Muscle of leg (tissue), 11 donors: ENCODE results near the gene TANK. TPM values are rescaled to one million over a fixed set of nuclear protein-coding genes. Genes with fewer than 3 reads are reported as not detected.
"Not testable (repeated sequence)": the region's sequence is repeated elsewhere in the genome, so short reads cannot be mapped to it uniquely, and the experiment has no call there.

Experiments used
- DNase-seq: peaks from one replicate; pipeline ENCODE4 v3.0.0; 2013
- H3K27ac ChIP-seq: one replicate; pipeline ENCODE4 v1.5.1; 2013; ENCODE audit warnings: mild to moderate bottlenecking, low read length, control low read depth
- H3K27me3 ChIP-seq: one replicate; pipeline ENCODE4 v1.6.1; 2013; ENCODE audit warnings: low read length; ENCODE audit not compliant: control insufficient read depth, insufficient read depth
- H3K36me3 ChIP-seq: one replicate; pipeline ENCODE4 v1.6.1; 2013; ENCODE audit warnings: low read length; ENCODE audit not compliant: control insufficient read depth, insufficient read depth
- H3K4me1 ChIP-seq: one replicate; pipeline ENCODE4 v1.6.1; 2013; ENCODE audit warnings: low read length; ENCODE audit not compliant: control insufficient read depth, insufficient read depth
- H3K4me3 ChIP-seq: one replicate; pipeline ENCODE4 v1.5.1; 2013; ENCODE audit warnings: low read length, control low read depth
- H3K9me3 ChIP-seq: replicated peaks from 2 replicates; pipeline ENCODE4 v1.6.1; 2013; ENCODE audit warnings: low read depth, low read length; ENCODE audit not compliant: control insufficient read depth
- WGBS: methylation state at CpG from one replicate; pipeline ENCODE4 v1.1.5; 2013; ENCODE audit warnings: missing lambda C conversion rate; ENCODE audit not compliant: insufficient coverage; 5-methylcytosine and 5-hydroxymethylcytosine counted together
- polyA plus RNA-seq, 8 donors: library from polyadenylated mRNA; unstranded; fragments of 120-200 nt; gene quantifications; one replicate each; pipeline versions ENCODE4 v1.2.1 to v1.2.3, GENCODE V29; 2013; ENCODE audit warnings: inconsistent platforms in 1 of 8, low replicate concordance in 1 of 8; ENCODE audit not compliant: insufficient read length in 8 of 8, insufficient read depth in 1 of 8
- total RNA-seq: library from RNA; stranded (reverse); fragments of 120-200 nt; gene quantifications from one replicate; pipeline ENCODE4 v1.2.4, GENCODE V29; 2013

The TANK gene
- total and polyA plus RNA-seq, 9 donors, result 22.9 to 33.5 (median 27.0) TPM

DNA sequence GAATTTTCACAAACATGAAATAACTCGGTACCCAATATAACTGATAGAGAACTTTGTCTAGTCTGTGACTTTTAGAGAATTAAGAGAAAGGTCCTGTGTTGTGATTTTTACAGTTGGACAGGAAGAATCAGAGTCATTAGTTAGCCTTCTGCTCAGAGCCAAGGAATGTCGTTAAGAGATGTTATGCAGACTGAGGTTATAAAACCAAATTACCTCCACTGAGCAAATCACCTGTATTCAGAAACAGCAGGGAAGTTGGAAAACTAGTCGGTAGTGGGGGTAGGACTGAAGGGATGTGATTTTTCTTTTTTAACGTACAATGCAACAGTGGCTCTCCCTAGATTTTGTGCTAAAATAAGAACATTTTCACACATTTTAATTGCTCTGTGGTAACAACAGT lies 18.5 kb downstream of the TANK start:
- Histone ChIP-seq H3K36me3 (peaks cover 18% of the 10 kb centered on the region), H3K27ac (no peak overlapping the region)

DNA sequence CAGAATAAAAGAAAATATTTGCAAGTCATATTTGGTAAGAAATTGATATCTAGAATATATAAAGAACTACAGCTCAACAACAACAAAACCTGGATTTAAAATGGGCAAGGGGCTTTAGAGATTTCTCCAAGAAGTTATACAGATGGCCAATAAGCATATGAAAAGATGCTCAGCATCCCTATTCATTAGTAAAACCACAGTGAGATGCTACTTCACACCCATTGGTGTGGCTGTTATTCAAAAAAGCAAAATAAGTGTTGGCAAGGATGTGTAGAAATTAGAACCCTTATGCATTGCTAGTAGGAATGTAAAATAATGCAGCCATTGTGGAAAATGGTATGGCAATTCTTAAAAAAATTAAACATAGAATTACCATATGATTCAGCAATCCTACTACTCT lies 29.8 kb downstream of the TANK start:
- DNase-seq, result no peak
- Histone ChIP-seq H3K36me3 (peaks cover 4% of the 10 kb centered on the region), H3K9me3 (no peaks in the 10 kb centered on the region), H3K4me3 (no peak overlapping the region), H3K27me3 (no peaks in the 10 kb centered on the region), H3K4me1 (no peaks in the 10 kb centered on the region), H3K27ac (no peak overlapping the region)

More for the DNA sequence above, 18.5 kb downstream of the TANK start:
- WGBS, result no CpG with 5 or more reads among the region's 4 CpGs
- Histone ChIP-seq H3K4me3 (no peak overlapping the region), H3K9me3 (no peaks in the 10 kb centered on the region), H3K4me1 (no peaks in the 10 kb centered on the region), H3K27me3 (no peaks in the 10 kb centered on the region)
- DNase-seq, result no peak

DNA sequence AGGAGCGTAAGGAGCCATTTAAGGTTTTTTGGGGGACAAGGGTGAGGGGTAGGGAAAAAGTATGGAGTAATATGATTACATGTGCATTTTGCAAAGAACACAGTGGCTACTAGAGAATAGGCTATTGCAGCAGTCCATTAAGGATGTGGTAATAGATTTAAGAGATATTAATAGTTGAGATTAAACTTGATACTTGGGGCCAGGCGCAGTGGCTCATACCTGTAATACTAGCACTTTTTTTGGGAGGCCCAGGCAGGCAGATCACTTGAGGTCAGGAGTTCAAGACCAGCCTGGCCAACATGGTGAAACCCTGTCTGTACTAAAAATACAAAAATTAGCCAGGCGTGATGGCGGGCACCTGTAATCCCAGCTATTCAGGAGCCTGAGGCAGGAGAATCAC lies 35.4 kb downstream of the TANK start:
- not testable (repeated sequence) for H3K9me3 ChIP-seq
- WGBS, result 88% methylated on average over 2 of the region's 4 CpGs

DNA sequence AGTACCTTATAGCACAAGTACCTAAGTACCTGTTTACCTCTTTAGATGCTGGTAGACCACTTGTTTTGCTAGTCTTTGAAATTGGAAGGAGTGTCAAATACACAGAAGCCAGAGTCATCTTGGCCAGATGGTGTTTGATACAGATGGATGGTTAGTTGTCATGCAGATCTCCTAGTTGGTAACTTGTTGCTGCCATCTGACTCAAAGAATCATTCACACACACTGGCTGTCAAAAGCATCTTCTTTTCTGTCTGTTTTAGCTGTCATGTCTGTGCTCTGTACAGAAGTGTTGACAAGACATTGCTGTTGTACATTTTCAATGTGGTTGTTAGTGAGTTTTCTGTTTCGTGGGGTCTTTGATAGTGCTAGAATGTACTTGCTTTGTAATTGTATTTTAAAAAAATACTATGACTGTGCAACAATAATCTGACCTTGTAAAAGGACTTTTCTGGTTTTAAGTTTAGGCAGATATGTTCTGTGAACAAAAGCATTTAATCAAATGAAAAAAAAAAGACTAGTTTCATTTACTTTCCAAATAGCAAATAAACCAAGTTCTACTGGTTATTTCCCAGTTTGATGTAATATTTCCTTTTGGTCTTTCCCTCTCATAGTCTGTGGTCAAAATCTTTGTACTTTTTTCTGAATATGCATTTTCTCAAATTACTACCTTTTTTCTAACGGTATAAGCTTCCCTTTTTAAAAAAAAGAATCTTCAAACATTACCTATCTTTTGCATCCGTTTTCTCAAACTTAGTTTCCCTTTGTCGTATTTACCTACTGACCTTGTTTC lies 39.9 kb downstream of the TANK start:
- Histone ChIP-seq H3K27me3 (no peaks in the 10 kb centered on the region), H3K36me3 (peaks cover 9% of the 10 kb centered on the region), H3K9me3 (no peaks in the 10 kb centered on the region), H3K4me3 (no peak overlapping the region), H3K27ac (no peak overlapping the region), H3K4me1 (no peaks in the 10 kb centered on the region)
- no peak for DNase-seq
- no CpG with 5 or more reads among the region's 4 CpGs for WGBS

More for the DNA sequence above, 35.4 kb downstream of the TANK start:
- not testable (repeated sequence) for H3K36me3 ChIP-seq, H3K4me1 ChIP-seq, H3K27ac ChIP-seq, H3K27me3 ChIP-seq, H3K4me3 ChIP-seq, DNase-seq

DNA sequence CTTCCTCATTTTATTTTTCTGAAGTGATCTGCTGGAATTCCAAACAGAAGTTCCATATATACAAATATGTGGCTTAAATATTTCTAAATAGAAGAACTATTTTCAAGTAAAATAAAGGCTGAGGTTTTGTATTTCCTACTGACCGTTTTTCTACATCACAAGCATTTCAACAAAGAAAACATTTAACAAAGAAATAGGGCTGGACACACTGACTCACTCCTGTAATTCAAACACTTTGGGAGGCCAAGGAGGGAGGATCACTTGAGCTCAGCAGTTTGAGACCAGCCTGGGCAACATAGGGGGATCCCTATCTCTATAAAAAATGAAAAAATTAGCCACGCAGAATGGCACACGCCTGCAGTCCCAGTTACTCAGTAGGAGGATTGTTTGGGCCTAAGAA lies 44.6 kb downstream of the TANK start:
- no CpG with 5 or more reads among the region's 3 CpGs for WGBS
- Histone ChIP-seq H3K4me1 (no peaks in the 10 kb centered on the region), H3K4me3 (no peak overlapping the region), H3K27ac (no peak overlapping the region), H3K27me3 (no peaks in the 10 kb centered on the region), H3K36me3 (peaks cover 5% of the 10 kb centered on the region), H3K9me3 (no peaks in the 10 kb centered on the region)
- DNase-seq, result no peak

DNA sequence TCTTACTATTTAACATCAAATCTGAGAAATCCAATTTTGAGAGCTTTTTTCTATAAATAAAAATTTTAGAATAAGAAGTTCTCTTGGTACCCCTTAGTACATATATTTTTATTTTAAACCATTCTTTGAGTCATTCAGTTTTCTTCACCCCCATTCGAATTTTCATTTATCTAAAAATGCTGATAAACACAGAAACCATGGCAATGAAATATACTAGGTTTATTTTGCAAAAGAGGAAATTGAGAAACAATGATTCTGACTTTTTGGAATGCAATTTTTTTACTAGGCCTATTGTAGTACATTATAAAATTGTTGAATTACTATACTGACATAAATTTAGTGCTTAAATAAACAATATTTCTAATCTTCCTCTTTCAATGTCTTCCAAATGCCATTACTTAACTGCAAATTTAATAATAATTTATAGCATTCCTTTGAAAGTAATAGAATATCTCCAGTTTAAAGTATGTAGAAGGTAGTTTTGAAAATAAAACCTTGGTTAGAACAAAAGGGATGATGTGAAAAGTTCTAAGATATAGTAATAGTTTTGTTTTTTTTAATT lies 46.3 kb downstream of the TANK start:
- no peak for DNase-seq
- Histone ChIP-seq H3K4me1 (no peaks in the 10 kb centered on the region), H3K27ac (no peak overlapping the region), H3K4me3 (no peak overlapping the region), H3K27me3 (no peaks in the 10 kb centered on the region), H3K36me3 (peaks cover 9% of the 10 kb centered on the region), H3K9me3 (no peaks in the 10 kb centered on the region)
- no CpG with 5 or more reads among the region's 1 CpG for WGBS

DNA sequence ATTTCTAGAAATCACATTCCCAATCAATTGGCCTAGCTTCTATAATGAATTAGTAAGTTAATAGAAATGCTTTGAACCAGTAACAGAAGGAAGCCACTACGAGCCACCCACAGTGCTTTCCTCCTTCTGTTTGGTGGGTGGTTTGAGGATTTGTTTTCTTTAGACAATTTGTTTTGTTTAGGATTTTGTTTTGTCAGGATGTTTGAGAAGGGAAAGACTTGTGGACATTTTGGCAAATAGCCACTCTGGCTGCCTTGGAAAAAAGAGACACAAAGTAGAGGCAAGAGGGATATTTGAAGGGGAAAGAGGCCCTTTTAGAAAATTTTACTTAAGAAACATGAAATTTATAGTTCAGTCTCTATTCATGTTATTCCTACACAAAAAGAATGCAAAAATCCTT lies 47.7 kb downstream of the TANK start:
- H3K27ac ChIP-seq, result no peak overlapping the region
- DNase-seq, result peak; percentile 6
- WGBS, result no CpG with 5 or more reads among the region's 1 CpG
- peaks cover 16% of the 10 kb centered on the region for H3K36me3 ChIP-seq
- H3K9me3 ChIP-seq, result no peaks in the 10 kb centered on the region
- H3K4me1 ChIP-seq, result no peaks in the 10 kb centered on the region
- no peaks in the 10 kb centered on the region for H3K27me3 ChIP-seq
- no peak overlapping the region for H3K4me3 ChIP-seq

DNA sequence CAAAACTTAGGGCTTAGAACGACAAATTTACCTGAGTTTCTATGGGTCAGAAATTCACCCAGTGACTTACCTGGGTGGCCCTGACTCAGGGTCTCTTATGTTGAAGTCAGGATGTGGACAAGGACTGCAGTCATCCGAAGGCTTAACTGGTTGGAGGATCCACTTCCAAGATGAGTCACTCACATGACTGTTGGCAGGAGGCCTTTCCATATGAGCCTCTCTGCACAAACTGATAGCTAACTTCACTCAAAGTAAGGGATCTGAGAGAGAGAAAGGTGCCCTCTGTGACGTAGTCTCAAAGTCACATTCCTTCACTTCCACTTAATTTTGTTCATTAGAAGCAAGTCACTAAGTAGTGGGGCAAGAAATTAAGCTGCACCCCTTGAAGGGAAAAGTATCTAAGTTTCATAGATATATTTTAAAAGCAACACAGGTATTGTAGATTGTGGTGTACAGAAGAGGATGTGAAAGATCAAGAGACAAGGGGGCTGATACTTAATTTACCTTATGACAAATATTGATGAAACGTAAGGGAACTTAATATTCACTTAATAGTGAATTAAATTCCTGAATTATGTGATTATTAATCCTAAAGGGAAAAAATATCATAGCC lies 48.4 kb downstream of the TANK start:
- no peaks in the 10 kb centered on the region for H3K4me1 ChIP-seq
- 100% methylated on average over 1 of the region's 4 CpGs for WGBS
- H3K4me3 ChIP-seq, result no peak overlapping the region
- no peaks in the 10 kb centered on the region for H3K27me3 ChIP-seq
- no peaks in the 10 kb centered on the region for H3K9me3 ChIP-seq
- H3K36me3 ChIP-seq, result peaks cover 17% of the 10 kb centered on the region
- H3K27ac ChIP-seq, result no peak overlapping the region
- peak; percentile 20 for DNase-seq

DNA sequence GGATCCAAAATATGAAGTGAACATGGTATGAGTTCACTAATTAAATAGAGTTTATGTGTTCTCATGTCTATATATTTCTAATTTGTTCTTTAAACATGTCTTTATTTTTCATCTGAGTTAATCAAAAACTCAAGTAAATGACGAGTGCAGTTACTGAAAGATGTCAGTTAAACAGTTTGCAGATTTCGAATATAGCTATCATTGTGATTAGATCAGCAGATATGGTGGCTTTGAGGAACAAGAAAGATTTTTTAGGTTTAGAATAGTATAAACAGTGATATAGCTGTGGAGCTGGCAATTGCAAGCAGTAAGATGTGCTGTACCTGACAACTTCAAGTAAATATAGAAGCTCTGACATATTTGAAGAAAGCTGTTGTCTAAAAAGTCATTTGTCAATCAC lies 49.7 kb downstream of the TANK start:
- H3K27me3 ChIP-seq, result no peaks in the 10 kb centered on the region
- H3K36me3 ChIP-seq, result peaks cover 16% of the 10 kb centered on the region
- no peaks in the 10 kb centered on the region for H3K9me3 ChIP-seq
- H3K27ac ChIP-seq, result no peak overlapping the region
- no peak for DNase-seq
- WGBS, result 95% methylated on average over 2 of the region's 2 CpGs
- no peak overlapping the region for H3K4me3 ChIP-seq
- H3K4me1 ChIP-seq, result no peaks in the 10 kb centered on the region

DNA sequence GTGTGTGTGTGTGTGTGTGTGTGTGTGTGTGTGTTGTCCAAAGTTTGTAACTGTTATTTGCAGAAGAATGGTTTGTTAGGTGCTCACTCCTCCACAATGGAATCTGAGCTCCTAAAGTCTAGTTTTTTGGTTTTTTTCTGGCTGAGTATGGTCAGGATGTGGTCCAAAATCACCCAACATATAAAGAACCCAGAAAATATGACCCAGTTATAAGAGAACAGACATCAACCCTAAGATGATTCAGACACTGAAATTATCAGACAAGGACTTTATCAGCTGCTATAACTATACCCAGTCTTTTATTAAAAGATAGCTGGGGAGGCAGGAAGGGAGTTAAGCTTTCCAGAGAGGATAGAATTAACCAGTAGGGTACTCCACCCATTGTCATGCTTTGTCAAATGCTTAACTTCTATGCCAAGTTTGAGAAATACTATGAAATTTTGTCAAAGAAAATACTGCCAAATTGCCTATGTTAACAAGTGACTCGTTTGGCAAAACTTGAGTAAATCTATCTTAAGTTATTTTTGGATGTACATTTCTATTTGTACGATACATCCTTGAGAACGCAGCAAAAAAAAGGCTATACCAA lies 57.5 kb downstream of the TANK start:
- DNase-seq, result no peak
- peaks cover 6% of the 10 kb centered on the region for H3K36me3 ChIP-seq
- no peak overlapping the region for H3K27ac ChIP-seq
- H3K9me3 ChIP-seq, result no peaks in the 10 kb centered on the region
- no peaks in the 10 kb centered on the region for H3K27me3 ChIP-seq
- H3K4me1 ChIP-seq, result no peaks in the 10 kb centered on the region
- no peak overlapping the region for H3K4me3 ChIP-seq
- no CpG with 5 or more reads among the region's 3 CpGs for WGBS
